SK-N-SH treated with all-trans-retinoic acid at 6 μM for 48 hours (cell line): Measurements from ENCODE around the gene CACNA1B.

Experiments
- ARNTL ChIP-seq: fragments of 450-650 bp; formaldehyde crosslinking; IDR thresholded peaks from 2 replicates; pipeline ENCODE4 v1.5.0; 2020; ENCODE audit warnings: low read depth, mild to moderate bottlenecking, moderate library complexity, borderline replicate concordance
- CSDC2 ChIP-seq: fragments of 250-450 bp; sonication (Bioruptor Pico); IDR thresholded peaks from 2 replicates; pipeline ENCODE4 v1.5.0; 2020; ENCODE audit warnings: mild to moderate bottlenecking, moderate library complexity
- OSR1 ChIP-seq: fragments of 250-450 bp; sonication (Bioruptor Pico); IDR thresholded peaks from 2 replicates; pipeline ENCODE4 v1.8.0; 2022; ENCODE audit warnings: moderate library complexity, mild to moderate bottlenecking, inconsistent platforms
- RARB ChIP-seq: fragments of 250-450 bp; sonication (Bioruptor Pico); IDR thresholded peaks from 2 replicates; pipeline ENCODE4 v1.8.0; 2021; ENCODE audit warnings: mild to moderate bottlenecking, moderate library complexity
- ZFP3 ChIP-seq: fragments of 250-450 bp; sonication (Bioruptor Pico); IDR thresholded peaks from 2 replicates; pipeline ENCODE4 v1.5.0; 2020; ENCODE audit warnings: mild to moderate bottlenecking, moderate library complexity
- ZFP30 ChIP-seq: fragments of 450-650 bp; formaldehyde crosslinking; IDR thresholded peaks from 2 replicates; pipeline ENCODE4 v1.5.0; 2022; ENCODE audit warnings: mild to moderate bottlenecking, moderate library complexity
- ZNF565 ChIP-seq: fragments of 450-650 bp; formaldehyde crosslinking; conservative IDR thresholded peaks from 2 replicates; pipeline ENCODE4 v1.5.0; 2020; ENCODE audit warnings: low read depth, mild to moderate bottlenecking, moderate library complexity
- ZNF70 ChIP-seq: fragments of 450-650 bp; formaldehyde crosslinking; IDR thresholded peaks from 2 replicates; pipeline ENCODE4 v1.5.0; 2020; ENCODE audit warnings: mild to moderate bottlenecking, moderate library complexity
- ZNF8 ChIP-seq: fragments of 450-650 bp; formaldehyde crosslinking; IDR thresholded peaks from 2 replicates; pipeline ENCODE4 v1.5.0; 2020; ENCODE audit warnings: mild to moderate bottlenecking, moderate library complexity
- TF ChIP-seq, protein P1 (sequence below): fragments of 250-450 bp; sonication (Bioruptor Pico); IDR thresholded peaks from 2 replicates; pipeline ENCODE4 v1.5.1; 2021; ENCODE audit warnings: mild to moderate bottlenecking, moderate library complexity
- TF ChIP-seq, protein P2 (sequence below): fragments of 250-450 bp; sonication (Bioruptor Pico); IDR thresholded peaks from 2 replicates; pipeline ENCODE4 v1.8.0; 2020; ENCODE audit warnings: mild to moderate bottlenecking, moderate library complexity, borderline replicate concordance
- TF ChIP-seq, protein P3 (sequence below): fragments of 250-450 bp; sonication (Bioruptor Pico); IDR thresholded peaks from 2 replicates; pipeline ENCODE4 v1.8.0; 2021; ENCODE audit warnings: low read depth, mild to moderate bottlenecking, moderate library complexity, borderline replicate concordance
- TF ChIP-seq, protein P4 (sequence below): fragments of 250-450 bp; sonication (Bioruptor Pico); IDR thresholded peaks from 2 replicates; pipeline ENCODE4 v1.5.1; 2020; ENCODE audit warnings: low read depth, mild to moderate bottlenecking, moderate library complexity
- TF ChIP-seq, protein P5 (sequence below): fragments of 250-450 bp; sonication (Bioruptor Pico); IDR thresholded peaks from 2 replicates; pipeline ENCODE4 v1.5.0; 2020; ENCODE audit warnings: mild to moderate bottlenecking, moderate library complexity

DNA sequence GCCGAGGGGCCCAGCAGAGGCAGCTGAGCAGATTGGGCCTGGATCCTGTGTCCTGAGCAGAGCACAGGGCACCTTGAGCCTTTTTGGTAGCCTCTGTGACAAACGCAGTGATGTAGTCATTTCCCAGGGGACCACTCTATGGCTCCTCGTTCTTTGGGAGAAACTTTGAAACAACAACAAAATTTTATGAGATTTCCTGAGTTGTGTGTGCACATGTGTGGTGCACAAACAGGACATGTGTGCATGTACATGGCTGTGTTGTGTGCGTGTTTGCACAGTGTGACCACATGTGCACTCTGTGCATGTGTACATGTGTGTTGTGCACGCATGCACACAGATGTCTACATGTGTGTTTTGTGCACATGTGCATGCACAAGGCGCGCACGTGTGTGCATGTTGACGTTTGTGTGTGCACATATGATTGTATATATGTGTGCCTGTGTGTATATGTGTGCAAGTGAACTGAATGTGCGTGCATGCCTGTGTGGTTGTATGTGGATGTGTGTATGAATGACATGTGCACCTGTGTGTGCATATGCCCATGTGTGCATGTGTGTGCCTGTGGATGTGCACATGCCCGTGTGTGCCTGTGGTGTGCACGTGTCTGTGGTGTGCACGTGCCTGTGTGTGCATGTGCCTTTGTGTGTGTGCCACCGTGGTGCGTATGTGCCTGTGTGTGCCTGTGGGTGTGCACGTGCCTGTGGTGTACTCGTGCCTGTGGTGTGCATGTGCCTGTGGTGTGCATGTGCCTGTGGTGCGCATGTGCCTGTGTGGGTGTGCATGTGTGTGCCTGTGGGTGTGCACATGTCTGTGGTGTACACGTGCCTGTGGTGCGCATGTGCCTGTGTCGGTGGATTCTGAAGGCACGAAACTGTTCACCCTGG is 221.6 kb downstream of the CACNA1B start:
- TF ChIP-seq ZNF70 (CRISPR knock-in tag), result no peak
- TF ChIP-seq, protein P1, sequence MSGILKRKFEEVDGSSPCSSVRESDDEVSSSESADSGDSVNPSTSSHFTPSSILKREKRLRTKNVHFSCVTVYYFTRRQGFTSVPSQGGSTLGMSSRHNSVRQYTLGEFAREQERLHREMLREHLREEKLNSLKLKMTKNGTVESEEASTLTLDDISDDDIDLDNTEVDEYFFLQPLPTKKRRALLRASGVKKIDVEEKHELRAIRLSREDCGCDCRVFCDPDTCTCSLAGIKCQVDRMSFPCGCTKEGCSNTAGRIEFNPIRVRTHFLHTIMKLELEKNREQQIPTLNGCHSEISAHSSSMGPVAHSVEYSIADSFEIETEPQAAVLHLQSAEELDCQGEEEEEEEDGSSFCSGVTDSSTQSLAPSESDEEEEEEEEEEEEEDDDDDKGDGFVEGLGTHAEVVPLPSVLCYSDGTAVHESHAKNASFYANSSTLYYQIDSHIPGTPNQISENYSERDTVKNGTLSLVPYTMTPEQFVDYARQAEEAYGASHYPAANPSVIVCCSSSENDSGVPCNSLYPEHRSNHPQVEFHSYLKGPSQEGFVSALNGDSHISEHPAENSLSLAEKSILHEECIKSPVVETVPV (CRISPR knock-in tag), result no peak
- no peak for TF ChIP-seq RARB
- TF ChIP-seq, protein P2, sequence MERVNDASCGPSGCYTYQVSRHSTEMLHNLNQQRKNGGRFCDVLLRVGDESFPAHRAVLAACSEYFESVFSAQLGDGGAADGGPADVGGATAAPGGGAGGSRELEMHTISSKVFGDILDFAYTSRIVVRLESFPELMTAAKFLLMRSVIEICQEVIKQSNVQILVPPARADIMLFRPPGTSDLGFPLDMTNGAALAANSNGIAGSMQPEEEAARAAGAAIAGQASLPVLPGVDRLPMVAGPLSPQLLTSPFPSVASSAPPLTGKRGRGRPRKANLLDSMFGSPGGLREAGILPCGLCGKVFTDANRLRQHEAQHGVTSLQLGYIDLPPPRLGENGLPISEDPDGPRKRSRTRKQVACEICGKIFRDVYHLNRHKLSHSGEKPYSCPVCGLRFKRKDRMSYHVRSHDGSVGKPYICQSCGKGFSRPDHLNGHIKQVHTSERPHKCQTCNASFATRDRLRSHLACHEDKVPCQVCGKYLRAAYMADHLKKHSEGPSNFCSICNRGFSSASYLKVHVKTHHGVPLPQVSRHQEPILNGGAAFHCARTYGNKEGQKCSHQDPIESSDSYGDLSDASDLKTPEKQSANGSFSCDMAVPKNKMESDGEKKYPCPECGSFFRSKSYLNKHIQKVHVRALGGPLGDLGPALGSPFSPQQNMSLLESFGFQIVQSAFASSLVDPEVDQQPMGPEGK (CRISPR knock-in tag), result no peak
- TF ChIP-seq, protein P3, sequence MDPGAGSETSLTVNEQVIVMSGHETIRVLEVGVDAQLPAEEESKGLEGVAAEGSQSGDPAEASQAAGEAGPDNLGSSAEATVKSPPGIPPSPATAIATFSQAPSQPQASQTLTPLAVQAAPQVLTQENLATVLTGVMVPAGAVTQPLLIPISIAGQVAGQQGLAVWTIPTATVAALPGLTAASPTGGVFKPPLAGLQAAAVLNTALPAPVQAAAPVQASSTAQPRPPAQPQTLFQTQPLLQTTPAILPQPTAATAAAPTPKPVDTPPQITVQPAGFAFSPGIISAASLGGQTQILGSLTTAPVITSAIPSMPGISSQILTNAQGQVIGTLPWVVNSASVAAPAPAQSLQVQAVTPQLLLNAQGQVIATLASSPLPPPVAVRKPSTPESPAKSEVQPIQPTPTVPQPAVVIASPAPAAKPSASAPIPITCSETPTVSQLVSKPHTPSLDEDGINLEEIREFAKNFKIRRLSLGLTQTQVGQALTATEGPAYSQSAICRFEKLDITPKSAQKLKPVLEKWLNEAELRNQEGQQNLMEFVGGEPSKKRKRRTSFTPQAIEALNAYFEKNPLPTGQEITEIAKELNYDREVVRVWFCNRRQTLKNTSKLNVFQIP (CRISPR knock-in tag), result no peak
- no peak for TF ChIP-seq ARNTL (CRISPR knock-in tag)
- TF ChIP-seq ZFP3 (CRISPR knock-in tag), result no peak
- TF ChIP-seq ZFP30 (CRISPR knock-in tag), result no peak
- no peak for TF ChIP-seq ZNF8 (CRISPR knock-in tag)
- TF ChIP-seq OSR1, result no peak
- TF ChIP-seq, protein P4, sequence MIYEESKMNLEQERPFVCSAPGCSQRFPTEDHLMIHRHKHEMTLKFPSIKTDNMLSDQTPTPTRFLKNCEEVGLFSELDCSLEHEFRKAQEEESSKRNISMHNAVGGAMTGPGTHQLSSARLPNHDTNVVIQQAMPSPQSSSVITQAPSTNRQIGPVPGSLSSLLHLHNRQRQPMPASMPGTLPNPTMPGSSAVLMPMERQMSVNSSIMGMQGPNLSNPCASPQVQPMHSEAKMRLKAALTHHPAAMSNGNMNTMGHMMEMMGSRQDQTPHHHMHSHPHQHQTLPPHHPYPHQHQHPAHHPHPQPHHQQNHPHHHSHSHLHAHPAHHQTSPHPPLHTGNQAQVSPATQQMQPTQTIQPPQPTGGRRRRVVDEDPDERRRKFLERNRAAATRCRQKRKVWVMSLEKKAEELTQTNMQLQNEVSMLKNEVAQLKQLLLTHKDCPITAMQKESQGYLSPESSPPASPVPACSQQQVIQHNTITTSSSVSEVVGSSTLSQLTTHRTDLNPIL (CRISPR knock-in tag), result no peak
- no peak for TF ChIP-seq ZNF565 (CRISPR knock-in tag)
- TF ChIP-seq CSDC2 (CRISPR knock-in tag), result no peak
- TF ChIP-seq, protein P5, sequence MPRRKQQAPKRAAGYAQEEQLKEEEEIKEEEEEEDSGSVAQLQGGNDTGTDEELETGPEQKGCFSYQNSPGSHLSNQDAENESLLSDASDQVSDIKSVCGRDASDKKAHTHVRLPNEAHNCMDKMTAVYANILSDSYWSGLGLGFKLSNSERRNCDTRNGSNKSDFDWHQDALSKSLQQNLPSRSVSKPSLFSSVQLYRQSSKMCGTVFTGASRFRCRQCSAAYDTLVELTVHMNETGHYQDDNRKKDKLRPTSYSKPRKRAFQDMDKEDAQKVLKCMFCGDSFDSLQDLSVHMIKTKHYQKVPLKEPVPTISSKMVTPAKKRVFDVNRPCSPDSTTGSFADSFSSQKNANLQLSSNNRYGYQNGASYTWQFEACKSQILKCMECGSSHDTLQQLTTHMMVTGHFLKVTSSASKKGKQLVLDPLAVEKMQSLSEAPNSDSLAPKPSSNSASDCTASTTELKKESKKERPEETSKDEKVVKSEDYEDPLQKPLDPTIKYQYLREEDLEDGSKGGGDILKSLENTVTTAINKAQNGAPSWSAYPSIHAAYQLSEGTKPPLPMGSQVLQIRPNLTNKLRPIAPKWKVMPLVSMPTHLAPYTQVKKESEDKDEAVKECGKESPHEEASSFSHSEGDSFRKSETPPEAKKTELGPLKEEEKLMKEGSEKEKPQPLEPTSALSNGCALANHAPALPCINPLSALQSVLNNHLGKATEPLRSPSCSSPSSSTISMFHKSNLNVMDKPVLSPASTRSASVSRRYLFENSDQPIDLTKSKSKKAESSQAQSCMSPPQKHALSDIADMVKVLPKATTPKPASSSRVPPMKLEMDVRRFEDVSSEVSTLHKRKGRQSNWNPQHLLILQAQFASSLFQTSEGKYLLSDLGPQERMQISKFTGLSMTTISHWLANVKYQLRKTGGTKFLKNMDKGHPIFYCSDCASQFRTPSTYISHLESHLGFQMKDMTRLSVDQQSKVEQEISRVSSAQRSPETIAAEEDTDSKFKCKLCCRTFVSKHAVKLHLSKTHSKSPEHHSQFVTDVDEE (CRISPR knock-in tag), result no peak
